A549 (cell line): ENCODE data around the gene PLCB1. TPM values are rescaled to one million over a fixed set of nuclear protein-coding genes. Genes with fewer than 3 reads are reported as not detected.

Experiments used
- ATAC-seq, 2 experiments: fragments of 200-7000 bp in 1 of 2; fragments of >200 bp in 1 of 2; cut with Nextera tagmentation in 1 of 2; cut with Tn5 transposase in 1 of 2; 3 replicates each; pipeline versions ENCODE4 v1.8.0 to v1.9.1; 2018 to 2020; ENCODE audit warnings: mild to moderate bottlenecking in 1 of 2, moderate library complexity in 1 of 2
- CTCF ChIA-PET: fragments of 300-600 bp; sonication (Branson Sonifier 250); formaldehyde crosslinking; extraction: SDS; loops from one replicate; lab custom pipeline; 2021; ENCODE audit warnings: antibody characterized with exemption, inconsistent platforms; lab: Yijun Ruan, JAX
- POLR2A ChIA-PET: fragments of 350-600 bp; formaldehyde crosslinking; extraction: SDS; loops from one replicate; lab custom pipeline; 2021; ENCODE audit warnings: antibody characterized with exemption, inconsistent platforms; lab: Yijun Ruan, JAX
- DNase-seq, 2 experiments: peaks; one replicate each; pipeline versions ENCODE4 v3.0.0 to v3.0.0-alpha.2; 2011 to 2016; ENCODE audit warnings: low read depth in 1 of 2, low spot score in 1 of 2
- FAIRE-seq: peaks from 2 replicates; lab custom pipeline; 2011; peaks lifted over from hg19 to GRCh38; lab: Jason Lieb, UNC
- H3K27ac ChIP-seq, 2 experiments: fragments of >200 bp; sonication (Bioruptor Twin); formaldehyde crosslinking; 3 replicates each; pipeline ENCODE4 v1.5.1; 2016 to 2017
- H3K4me1 ChIP-seq: fragments of >200 bp; sonication (Bioruptor Twin); formaldehyde crosslinking; 3 replicates; pipeline ENCODE4 v1.6.1; 2016
- H3K4me2 ChIP-seq: fragments of >200 bp; sonication (Bioruptor Twin); formaldehyde crosslinking; 3 replicates; pipeline ENCODE4 v1.6.1; 2016
- H3K4me3 ChIP-seq: fragments of >200 bp; sonication (Bioruptor Twin); formaldehyde crosslinking; 3 replicates; pipeline ENCODE4 v1.5.1; 2016
- H3K9me3 ChIP-seq: fragments of >200 bp; sonication (Bioruptor Twin); formaldehyde crosslinking; 3 replicates; pipeline ENCODE4 v1.6.1; 2016
- CHD2 ChIP-seq: fragments of 150-350 bp; IDR thresholded peaks from 2 replicates; pipeline ENCODE4 v1.6.1; 2014; ENCODE audit warnings: low read length; ENCODE audit not compliant: partially characterized antibody
- ESRRA ChIP-seq: fragments of 150-350 bp; IDR thresholded peaks from 2 replicates; pipeline ENCODE4 v1.6.1; 2014; ENCODE audit warnings: mild to moderate bottlenecking, low read length, borderline replicate concordance
- FOSB ChIP-seq: fragments of 250-450 bp; sonication (Bioruptor Pico); IDR thresholded peaks from 2 replicates; pipeline ENCODE4 v1.5.0; 2020; ENCODE audit warnings: mild to moderate bottlenecking, moderate library complexity
- FOXS1 ChIP-seq: fragments of 250-450 bp; sonication (Bioruptor Pico); IDR thresholded peaks from 2 replicates; pipeline ENCODE4 v1.5.0; 2020; ENCODE audit warnings: mild to moderate bottlenecking, moderate library complexity
- HOXA7 ChIP-seq: fragments of 250-450 bp; sonication (Bioruptor Pico); IDR thresholded peaks from 2 replicates; pipeline ENCODE4 v1.5.0; 2020; ENCODE audit warnings: mild to moderate bottlenecking, moderate library complexity
- JUN ChIP-seq, 2 experiments: fragments of >200 bp; sonication (Bioruptor Twin); formaldehyde crosslinking; IDR thresholded peaks; 2 replicates in 1 of 2; 3 replicates in 1 of 2; pipeline ENCODE4 v1.6.1; 2016 to 2017
- JUNB ChIP-seq: fragments of >200 bp; sonication (Bioruptor Twin); formaldehyde crosslinking; IDR thresholded peaks from 2 replicates; pipeline ENCODE4 v1.6.1; 2016
- KDM1A ChIP-seq: fragments of 200-600 bp; sonication (generic); IDR thresholded peaks from 2 replicates; pipeline ENCODE4 v1.6.1; 2016; ENCODE audit warnings: low read depth, mild to moderate bottlenecking
- MAFK ChIP-seq: fragments of 450-650 bp; IDR thresholded peaks from 2 replicates; pipeline ENCODE4 v1.6.1; 2014; ENCODE audit not compliant: partially characterized antibody
- MAZ ChIP-seq: fragments of 150-350 bp; IDR thresholded peaks from 2 replicates; pipeline ENCODE4 v1.6.1; 2014; ENCODE audit warnings: antibody characterized with exemption, low read depth, low read length, borderline replicate concordance
- MYC ChIP-seq: IDR thresholded peaks from 2 replicates; pipeline ENCODE4 v1.6.1; 2012; ENCODE audit warnings: mild to moderate bottlenecking, inconsistent platforms, low read length, improper control_type of control experiment, borderline replicate concordance
- NFE2L2 ChIP-seq: fragments of 150-350 bp; conservative IDR thresholded peaks from 2 replicates; pipeline ENCODE4 v1.6.1; 2014; ENCODE audit warnings: low read length
- RCOR1 ChIP-seq: fragments of 150-350 bp; IDR thresholded peaks from 2 replicates; pipeline ENCODE4 v1.6.1; 2014; ENCODE audit warnings: antibody characterized with exemption, low read length, low read depth
- RNF2 ChIP-seq: fragments of 200-600 bp; sonication (generic); IDR thresholded peaks from 2 replicates; pipeline ENCODE4 v1.6.1; 2016; ENCODE audit warnings: low read depth, mild to moderate bottlenecking, antibody characterized with exemption, moderate library complexity, borderline replicate concordance
- SREBF2 ChIP-seq: fragments of 450-650 bp; IDR thresholded peaks from 2 replicates; pipeline ENCODE4 v1.6.1; 2014; ENCODE audit warnings: mild to moderate bottlenecking, moderate library complexity
- TFCP2L1 ChIP-seq: fragments of 250-450 bp; sonication (Bioruptor Pico); IDR thresholded peaks from 2 replicates; pipeline ENCODE4 v1.5.0; 2021; ENCODE audit warnings: mild to moderate bottlenecking
- TP53 ChIP-seq: fragments of 250-450 bp; sonication (Bioruptor Pico); IDR thresholded peaks from 2 replicates; pipeline ENCODE4 v1.5.0; 2021; ENCODE audit warnings: mild to moderate bottlenecking, moderate library complexity
- WGBS: methylation state at CpG from one replicate; pipeline ENCODE4 v1.1.6; 2017; ENCODE audit errors: missing lambda C conversion rate; 5-methylcytosine and 5-hydroxymethylcytosine counted together
- polyA plus RNA-seq, 4 experiments: library from polyadenylated mRNA; depleted of rRNA in 3 of 4; stranded (reverse); fragments of >200 nt; fragmentation: RNase III in 1 of 4; extraction: RNeasy Plus Mini Kit Qiagen cat#74134 plus additional on column Dnase treatment in 1 of 4; gene quantifications; 2 replicates in 3 of 4; 3 replicates in 1 of 4; pipeline ENCODE4 v1.2.3, GENCODE V29; 2011 to 2017
- TF ChIP-seq, protein P1 (sequence below): fragments of >200 bp; sonication (Bioruptor Twin); formaldehyde crosslinking; IDR thresholded peaks from 2 replicates; pipeline ENCODE4 v1.6.1; 2016
- TF ChIP-seq, protein P2 (sequence below): fragments of 200-600 bp; sonication (generic); IDR thresholded peaks from 2 replicates; pipeline ENCODE4 v1.6.1; 2016; ENCODE audit warnings: antibody characterized with exemption, mild to moderate bottlenecking, moderate library complexity
- TF ChIP-seq, protein P3 (sequence below): IDR thresholded peaks from 2 replicates; pipeline ENCODE4 v1.6.1; 2012
- TF ChIP-seq, protein P4 (sequence below): fragments of 250-450 bp; sonication (Bioruptor Pico); IDR thresholded peaks from 2 replicates; pipeline ENCODE4 v1.5.0; 2021; ENCODE audit warnings: mild to moderate bottlenecking, moderate library complexity, borderline replicate concordance

Gene PLCB1
- polyA plus RNA-seq, 2 of the 4 experiments (the other 2 are of a cell fraction) = 0.97 to 6.3 TPM

DNA sequence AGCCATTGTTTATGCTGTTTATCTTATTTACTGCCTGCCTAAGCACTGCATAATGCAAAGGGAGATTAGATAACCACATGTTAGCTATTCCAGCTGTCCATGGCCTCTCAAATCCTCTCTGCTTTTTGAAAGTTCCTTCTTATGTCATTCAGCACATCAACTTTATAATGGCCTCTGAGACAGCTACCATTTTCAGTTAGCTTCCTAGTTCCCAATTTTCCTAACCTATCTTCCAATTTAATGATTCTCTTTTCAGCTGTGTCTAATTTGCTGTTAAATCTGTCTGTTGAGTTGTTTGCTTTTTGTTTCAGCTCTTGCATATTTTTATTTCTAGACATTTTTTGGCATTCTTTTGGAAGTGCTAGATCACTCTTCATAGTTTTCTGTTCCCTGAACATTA is 763.4 kb downstream of the PLCB1 start:
- no peak overlapping the region for H3K4me3 ChIP-seq
- H3K4me1 ChIP-seq = no peaks in the 10 kb centered on the region
- no peak overlapping the region for H3K27ac ChIP-seq

DNA sequence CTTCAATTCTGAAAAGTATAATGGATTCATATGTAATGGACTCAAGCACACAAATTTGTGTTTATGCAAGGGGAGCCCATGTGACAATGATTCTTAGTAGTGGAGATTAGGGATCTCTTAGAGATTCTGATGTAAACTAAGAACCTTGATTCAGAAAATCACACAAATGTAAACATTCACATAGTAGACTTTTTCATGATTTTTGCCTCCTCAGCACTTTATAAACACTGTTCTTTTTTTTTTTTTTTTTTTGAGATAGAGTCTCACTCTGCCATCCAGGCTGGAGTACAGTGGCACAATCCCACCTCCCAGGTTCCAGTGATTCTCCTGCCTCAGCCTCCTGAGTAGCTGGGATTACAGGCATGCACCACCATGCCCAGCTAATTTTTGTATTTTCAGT is 766.8 kb downstream of the PLCB1 start:
- ATAC-seq = no peak
- TF ChIP-seq RNF2 (no peak), MAFK (peak; percentile 96)
- TF ChIP-seq, protein P1, sequence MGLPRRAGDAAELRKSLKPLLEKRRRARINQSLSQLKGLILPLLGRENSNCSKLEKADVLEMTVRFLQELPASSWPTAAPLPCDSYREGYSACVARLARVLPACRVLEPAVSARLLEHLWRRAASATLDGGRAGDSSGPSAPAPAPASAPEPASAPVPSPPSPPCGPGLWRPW = no peak
- TF ChIP-seq, all 56 proteins: peak for 1
- no peak overlapping the region for H3K4me2 ChIP-seq
- DNase-seq (no peak), FAIRE-seq (no peak)
- peaks cover 36% of the 10 kb centered on the region for H3K9me3 ChIP-seq
- no peak overlapping the region for H3K27ac ChIP-seq
- POLR2A ChIA-PET = no interaction called here
- no peak overlapping the region for H3K4me3 ChIP-seq
- no peaks in the 10 kb centered on the region for H3K4me1 ChIP-seq
- CTCF ChIA-PET = no interaction called here

More for the DNA sequence above, 763.4 kb downstream of the PLCB1 start:
- POLR2A ChIA-PET = no interaction called here
- no peak for TF ChIP-seq JUNB
- no peak for TF ChIP-seq SREBF2
- TF ChIP-seq KDM1A = peak; percentile 88; the same call in 1 of the 2 replicates
- TF ChIP-seq FOXS1 (CRISPR knock-in tag) = 0 out of 2 replicates have a peak, but pooled peaks have one; percentile 16
- TF ChIP-seq, protein P2, sequence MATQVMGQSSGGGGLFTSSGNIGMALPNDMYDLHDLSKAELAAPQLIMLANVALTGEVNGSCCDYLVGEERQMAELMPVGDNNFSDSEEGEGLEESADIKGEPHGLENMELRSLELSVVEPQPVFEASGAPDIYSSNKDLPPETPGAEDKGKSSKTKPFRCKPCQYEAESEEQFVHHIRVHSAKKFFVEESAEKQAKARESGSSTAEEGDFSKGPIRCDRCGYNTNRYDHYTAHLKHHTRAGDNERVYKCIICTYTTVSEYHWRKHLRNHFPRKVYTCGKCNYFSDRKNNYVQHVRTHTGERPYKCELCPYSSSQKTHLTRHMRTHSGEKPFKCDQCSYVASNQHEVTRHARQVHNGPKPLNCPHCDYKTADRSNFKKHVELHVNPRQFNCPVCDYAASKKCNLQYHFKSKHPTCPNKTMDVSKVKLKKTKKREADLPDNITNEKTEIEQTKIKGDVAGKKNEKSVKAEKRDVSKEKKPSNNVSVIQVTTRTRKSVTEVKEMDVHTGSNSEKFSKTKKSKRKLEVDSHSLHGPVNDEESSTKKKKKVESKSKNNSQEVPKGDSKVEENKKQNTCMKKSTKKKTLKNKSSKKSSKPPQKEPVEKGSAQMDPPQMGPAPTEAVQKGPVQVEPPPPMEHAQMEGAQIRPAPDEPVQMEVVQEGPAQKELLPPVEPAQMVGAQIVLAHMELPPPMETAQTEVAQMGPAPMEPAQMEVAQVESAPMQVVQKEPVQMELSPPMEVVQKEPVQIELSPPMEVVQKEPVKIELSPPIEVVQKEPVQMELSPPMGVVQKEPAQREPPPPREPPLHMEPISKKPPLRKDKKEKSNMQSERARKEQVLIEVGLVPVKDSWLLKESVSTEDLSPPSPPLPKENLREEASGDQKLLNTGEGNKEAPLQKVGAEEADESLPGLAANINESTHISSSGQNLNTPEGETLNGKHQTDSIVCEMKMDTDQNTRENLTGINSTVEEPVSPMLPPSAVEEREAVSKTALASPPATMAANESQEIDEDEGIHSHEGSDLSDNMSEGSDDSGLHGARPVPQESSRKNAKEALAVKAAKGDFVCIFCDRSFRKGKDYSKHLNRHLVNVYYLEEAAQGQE = no peak
- Histone ChIP-seq H3K4me2 (no peak overlapping the region), H3K9me3 (peaks cover 45% of the 10 kb centered on the region)
- peak in 1 of 2 experiments; percentile 10 for DNase-seq
- FAIRE-seq = peak; percentile 56
- no peak for ATAC-seq
- CTCF ChIA-PET = interaction anchor here (1.4 to 1.5 kb wide), 2 partner anchors 15 to 715 kb away, joined by 3 to 4 read pairs; no protein-coding TSS in a partner anchor

DNA sequence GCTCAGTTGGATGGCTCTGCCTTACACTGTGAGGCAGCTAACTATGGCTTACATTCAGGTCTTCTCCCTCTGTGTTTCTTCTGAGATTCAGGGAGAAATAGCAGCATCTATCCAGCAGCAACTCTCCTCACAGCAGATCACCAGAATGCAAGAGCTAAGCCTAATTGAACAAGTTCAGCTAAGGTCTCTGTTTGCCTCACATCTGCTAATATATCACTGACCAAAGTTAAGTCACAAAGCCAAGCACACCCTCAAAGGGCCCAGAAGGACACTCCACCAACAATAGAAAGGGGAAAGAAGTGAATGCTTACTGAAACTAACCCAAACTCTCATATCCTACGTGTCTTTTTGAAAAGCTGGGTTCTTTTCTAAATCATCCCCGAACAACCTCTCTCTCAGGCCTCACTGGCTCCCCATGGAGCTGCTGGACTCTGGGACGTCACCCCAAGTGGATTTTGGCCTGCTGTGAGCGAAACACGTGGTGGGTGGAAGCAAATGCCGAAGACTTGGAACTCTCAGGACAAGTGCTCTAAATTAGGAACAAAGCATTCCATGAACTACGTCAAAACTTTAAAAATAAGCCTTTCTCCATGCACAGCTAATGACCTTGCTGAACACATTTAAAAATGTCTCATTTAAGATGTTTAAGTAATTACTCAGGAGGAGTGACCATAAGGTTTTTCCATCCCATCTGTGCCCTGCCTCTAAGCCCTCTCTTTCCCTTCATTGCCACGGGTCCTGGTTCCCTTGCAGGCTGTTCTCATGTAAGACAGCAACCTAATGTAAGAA is 769.4 kb downstream of the PLCB1 start:
- FAIRE-seq (no peak), ATAC-seq (no peak; a peak in 1 of 6 replicates), DNase-seq (no peak)
- 70% methylated on average over 8 of the region's 8 CpGs for WGBS
- ChIA-PET CTCF (interaction anchor here (0.8 to 1.5 kb wide), 4 partner anchors 48 to 506 kb away, joined by 3 to 4 read pairs (median 3); no protein-coding TSS in a partner anchor), POLR2A (no interaction called here)
- Histone ChIP-seq H3K9me3 (peaks cover 10% of the 10 kb centered on the region; the same call in 2 of the 3 replicates), H3K27ac (no peak overlapping the region), H3K4me3 (no peak overlapping the region), H3K4me1 (peaks cover 2% of the 10 kb centered on the region; the same call in 1 of the 3 replicates), H3K4me2 (no peak overlapping the region)
- no peak for TF ChIP-seq FOSB
- TF ChIP-seq JUN (IDR thresholded peaks at IDR 0.05) = no peak
- TF ChIP-seq MYC = no peak
- TF ChIP-seq, protein P3, sequence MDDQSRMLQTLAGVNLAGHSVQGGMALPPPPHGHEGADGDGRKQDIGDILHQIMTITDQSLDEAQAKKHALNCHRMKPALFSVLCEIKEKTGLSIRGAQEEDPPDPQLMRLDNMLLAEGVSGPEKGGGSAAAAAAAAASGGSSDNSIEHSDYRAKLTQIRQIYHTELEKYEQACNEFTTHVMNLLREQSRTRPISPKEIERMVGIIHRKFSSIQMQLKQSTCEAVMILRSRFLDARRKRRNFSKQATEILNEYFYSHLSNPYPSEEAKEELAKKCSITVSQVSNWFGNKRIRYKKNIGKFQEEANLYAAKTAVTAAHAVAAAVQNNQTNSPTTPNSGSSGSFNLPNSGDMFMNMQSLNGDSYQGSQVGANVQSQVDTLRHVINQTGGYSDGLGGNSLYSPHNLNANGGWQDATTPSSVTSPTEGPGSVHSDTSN = no peak
- no peak for TF ChIP-seq HOXA7
- TF ChIP-seq RCOR1 = no peak
- no peak for TF ChIP-seq ESRRA
- no peak for TF ChIP-seq TP53 (CRISPR knock-in tag)
- TF ChIP-seq SREBF2 = no peak
- TF ChIP-seq NFE2L2 = no peak
- no peak for TF ChIP-seq TFCP2L1
- TF ChIP-seq FOXS1 (CRISPR knock-in tag) = no peak
- TF ChIP-seq, protein P4, sequence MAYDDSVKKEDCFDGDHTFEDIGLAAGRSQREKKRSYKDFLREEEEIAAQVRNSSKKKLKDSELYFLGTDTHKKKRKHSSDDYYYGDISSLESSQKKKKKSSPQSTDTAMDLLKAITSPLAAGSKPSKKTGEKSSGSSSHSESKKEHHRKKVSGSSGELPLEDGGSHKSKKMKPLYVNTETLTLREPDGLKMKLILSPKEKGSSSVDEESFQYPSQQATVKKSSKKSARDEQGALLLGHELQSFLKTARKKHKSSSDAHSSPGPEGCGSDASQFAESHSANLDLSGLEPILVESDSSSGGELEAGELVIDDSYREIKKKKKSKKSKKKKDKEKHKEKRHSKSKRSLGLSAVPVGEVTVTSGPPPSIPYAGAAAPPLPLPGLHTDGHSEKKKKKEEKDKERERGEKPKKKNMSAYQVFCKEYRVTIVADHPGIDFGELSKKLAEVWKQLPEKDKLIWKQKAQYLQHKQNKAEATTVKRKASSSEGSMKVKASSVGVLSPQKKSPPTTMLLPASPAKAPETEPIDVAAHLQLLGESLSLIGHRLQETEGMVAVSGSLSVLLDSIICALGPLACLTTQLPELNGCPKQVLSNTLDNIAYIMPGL = no peak
- no peak for TF ChIP-seq CHD2
- TF ChIP-seq, protein P2 = no peak
- no peak for TF ChIP-seq MAZ
